Panc1 (cell line): Measurements from ENCODE around the gene ONECUT3.

Experiments
- POLR2AphosphoS5 ChIP-seq: IDR thresholded peaks from 2 replicates; pipeline ENCODE4 v1.6.1; 2012; ENCODE audit warnings: mild to moderate bottlenecking, low read depth, low read length, moderate library complexity
- TF ChIP-seq, protein P1 (sequence below): fragments of 450-650 bp; IDR thresholded peaks from 2 replicates; pipeline ENCODE4 v1.5.1; 2017; ENCODE audit warnings: mild to moderate bottlenecking
- TF ChIP-seq, protein P2 (sequence below), 2 experiments: IDR thresholded peaks; 2 replicates each; pipeline ENCODE4 v1.6.1; 2011 to 2012; ENCODE audit warnings: low read depth in 2 of 2, control low read depth in 1 of 2, low read length in 1 of 2, mild to moderate bottlenecking in 1 of 2, moderate library complexity in 1 of 2; ENCODE audit not compliant: insufficient read depth in 1 of 2

DNA sequence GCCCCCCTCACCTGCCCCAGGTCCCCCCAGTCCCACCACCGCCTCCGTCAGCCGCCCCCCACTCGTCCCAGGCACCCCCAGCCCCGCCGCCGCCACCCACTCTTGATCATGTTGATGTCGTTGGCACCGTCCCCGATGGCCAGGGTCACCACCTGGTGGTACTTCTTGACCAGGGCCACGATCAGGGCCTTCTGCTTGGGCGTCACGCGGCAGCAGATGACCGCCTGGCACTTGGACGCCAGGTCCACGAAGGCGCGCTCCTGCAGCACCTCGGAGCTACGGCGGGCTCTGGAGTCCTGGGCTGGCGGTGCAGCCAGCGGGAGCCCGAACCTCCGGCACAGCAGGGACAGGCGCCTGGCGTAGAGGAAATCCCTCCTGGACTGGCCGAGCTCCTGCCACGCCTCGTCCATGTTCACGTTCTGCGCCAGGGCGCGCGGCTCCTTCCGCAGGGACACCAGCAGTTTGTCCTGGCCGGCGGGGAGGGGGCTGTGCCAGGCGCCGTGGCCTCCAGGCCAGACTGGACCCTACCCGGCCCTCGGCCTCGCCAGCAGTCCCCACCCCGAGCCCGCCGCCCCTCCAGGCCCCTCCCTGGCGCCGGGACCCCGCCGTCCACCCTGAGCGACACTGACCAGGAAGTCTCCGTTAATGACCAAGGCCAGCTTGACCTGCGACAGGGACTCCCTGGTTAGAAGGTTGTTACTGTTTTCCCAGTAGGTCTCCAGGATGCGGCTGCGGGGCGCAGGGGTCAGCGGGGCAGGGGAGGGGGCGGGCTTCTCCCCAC, 36.1 kb downstream of the ONECUT3 start:
- TF ChIP-seq, protein P1, sequence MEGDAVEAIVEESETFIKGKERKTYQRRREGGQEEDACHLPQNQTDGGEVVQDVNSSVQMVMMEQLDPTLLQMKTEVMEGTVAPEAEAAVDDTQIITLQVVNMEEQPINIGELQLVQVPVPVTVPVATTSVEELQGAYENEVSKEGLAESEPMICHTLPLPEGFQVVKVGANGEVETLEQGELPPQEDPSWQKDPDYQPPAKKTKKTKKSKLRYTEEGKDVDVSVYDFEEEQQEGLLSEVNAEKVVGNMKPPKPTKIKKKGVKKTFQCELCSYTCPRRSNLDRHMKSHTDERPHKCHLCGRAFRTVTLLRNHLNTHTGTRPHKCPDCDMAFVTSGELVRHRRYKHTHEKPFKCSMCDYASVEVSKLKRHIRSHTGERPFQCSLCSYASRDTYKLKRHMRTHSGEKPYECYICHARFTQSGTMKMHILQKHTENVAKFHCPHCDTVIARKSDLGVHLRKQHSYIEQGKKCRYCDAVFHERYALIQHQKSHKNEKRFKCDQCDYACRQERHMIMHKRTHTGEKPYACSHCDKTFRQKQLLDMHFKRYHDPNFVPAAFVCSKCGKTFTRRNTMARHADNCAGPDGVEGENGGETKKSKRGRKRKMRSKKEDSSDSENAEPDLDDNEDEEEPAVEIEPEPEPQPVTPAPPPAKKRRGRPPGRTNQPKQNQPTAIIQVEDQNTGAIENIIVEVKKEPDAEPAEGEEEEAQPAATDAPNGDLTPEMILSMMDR, result no peak
- TF ChIP-seq, protein P2, sequence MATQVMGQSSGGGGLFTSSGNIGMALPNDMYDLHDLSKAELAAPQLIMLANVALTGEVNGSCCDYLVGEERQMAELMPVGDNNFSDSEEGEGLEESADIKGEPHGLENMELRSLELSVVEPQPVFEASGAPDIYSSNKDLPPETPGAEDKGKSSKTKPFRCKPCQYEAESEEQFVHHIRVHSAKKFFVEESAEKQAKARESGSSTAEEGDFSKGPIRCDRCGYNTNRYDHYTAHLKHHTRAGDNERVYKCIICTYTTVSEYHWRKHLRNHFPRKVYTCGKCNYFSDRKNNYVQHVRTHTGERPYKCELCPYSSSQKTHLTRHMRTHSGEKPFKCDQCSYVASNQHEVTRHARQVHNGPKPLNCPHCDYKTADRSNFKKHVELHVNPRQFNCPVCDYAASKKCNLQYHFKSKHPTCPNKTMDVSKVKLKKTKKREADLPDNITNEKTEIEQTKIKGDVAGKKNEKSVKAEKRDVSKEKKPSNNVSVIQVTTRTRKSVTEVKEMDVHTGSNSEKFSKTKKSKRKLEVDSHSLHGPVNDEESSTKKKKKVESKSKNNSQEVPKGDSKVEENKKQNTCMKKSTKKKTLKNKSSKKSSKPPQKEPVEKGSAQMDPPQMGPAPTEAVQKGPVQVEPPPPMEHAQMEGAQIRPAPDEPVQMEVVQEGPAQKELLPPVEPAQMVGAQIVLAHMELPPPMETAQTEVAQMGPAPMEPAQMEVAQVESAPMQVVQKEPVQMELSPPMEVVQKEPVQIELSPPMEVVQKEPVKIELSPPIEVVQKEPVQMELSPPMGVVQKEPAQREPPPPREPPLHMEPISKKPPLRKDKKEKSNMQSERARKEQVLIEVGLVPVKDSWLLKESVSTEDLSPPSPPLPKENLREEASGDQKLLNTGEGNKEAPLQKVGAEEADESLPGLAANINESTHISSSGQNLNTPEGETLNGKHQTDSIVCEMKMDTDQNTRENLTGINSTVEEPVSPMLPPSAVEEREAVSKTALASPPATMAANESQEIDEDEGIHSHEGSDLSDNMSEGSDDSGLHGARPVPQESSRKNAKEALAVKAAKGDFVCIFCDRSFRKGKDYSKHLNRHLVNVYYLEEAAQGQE (IDR thresholded peaks at IDR 0.05; ENCODE audit: insufficient read depth in 1 of 2, low read depth in 2 of 2, low read length in 1 of 2), result no peak
- TF ChIP-seq POLR2AphosphoS5, result no peak
